ENCODE measurements around the gene SPIRE1.

- TF ChIP-seq NFE2L2 (IDR thresholded peaks at IDR 0.05; ENCODE audit: low read depth, low read length): no peak
- TF ChIP-seq, protein P1, sequence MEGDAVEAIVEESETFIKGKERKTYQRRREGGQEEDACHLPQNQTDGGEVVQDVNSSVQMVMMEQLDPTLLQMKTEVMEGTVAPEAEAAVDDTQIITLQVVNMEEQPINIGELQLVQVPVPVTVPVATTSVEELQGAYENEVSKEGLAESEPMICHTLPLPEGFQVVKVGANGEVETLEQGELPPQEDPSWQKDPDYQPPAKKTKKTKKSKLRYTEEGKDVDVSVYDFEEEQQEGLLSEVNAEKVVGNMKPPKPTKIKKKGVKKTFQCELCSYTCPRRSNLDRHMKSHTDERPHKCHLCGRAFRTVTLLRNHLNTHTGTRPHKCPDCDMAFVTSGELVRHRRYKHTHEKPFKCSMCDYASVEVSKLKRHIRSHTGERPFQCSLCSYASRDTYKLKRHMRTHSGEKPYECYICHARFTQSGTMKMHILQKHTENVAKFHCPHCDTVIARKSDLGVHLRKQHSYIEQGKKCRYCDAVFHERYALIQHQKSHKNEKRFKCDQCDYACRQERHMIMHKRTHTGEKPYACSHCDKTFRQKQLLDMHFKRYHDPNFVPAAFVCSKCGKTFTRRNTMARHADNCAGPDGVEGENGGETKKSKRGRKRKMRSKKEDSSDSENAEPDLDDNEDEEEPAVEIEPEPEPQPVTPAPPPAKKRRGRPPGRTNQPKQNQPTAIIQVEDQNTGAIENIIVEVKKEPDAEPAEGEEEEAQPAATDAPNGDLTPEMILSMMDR (conservative IDR thresholded peaks at IDR 0.05; ENCODE audit: low read depth, low read length): peak; percentile 18; the same call in 1 of the 2 replicates
- no peak for TF ChIP-seq ELK1 (IDR thresholded peaks at IDR 0.05; ENCODE audit: borderline replicate concordance, low read depth, low read length)
- TF ChIP-seq CEBPB (IDR thresholded peaks at IDR 0.05; ENCODE audit: low read depth, low read length): no peak
- TF ChIP-seq MXI1 (IDR thresholded peaks at IDR 0.05; ENCODE audit: borderline replicate concordance, low read depth, low read length): no peak
- peak; percentile 28 for TF ChIP-seq SMC3 (IDR thresholded peaks at IDR 0.05; ENCODE audit: low read depth, low read length)
- no peak for TF ChIP-seq CHD1 (IDR thresholded peaks at IDR 0.05; ENCODE audit: low read depth, low read length)
- TF ChIP-seq POLR2A (IDR thresholded peaks at IDR 0.05; ENCODE audit: low read depth, low read length): no peak
- TF ChIP-seq, protein P2, sequence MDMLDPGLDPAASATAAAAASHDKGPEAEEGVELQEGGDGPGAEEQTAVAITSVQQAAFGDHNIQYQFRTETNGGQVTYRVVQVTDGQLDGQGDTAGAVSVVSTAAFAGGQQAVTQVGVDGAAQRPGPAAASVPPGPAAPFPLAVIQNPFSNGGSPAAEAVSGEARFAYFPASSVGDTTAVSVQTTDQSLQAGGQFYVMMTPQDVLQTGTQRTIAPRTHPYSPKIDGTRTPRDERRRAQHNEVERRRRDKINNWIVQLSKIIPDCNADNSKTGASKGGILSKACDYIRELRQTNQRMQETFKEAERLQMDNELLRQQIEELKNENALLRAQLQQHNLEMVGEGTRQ (IDR thresholded peaks at IDR 0.05; ENCODE audit: low read depth, low read length): no peak
- TF ChIP-seq RAD21 (IDR thresholded peaks at IDR 0.05; ENCODE audit: low read length): no peak
- TF ChIP-seq RFX5 (IDR thresholded peaks at IDR 0.05; ENCODE audit: low read depth, low read length): no peak
These were observed 28.2 kb upstream of the SPIRE1 start for GRCh38 chr18:12686100-12686499.

All from IMR-90 (cell line).